NT2/D1 (cell line): ENCODE measurements around the gene ARHGAP22.

ENCODE experiments used
- DNase-seq: peaks from one replicate; pipeline ENCODE4 v3.0.0-alpha.2; 2011; ENCODE audit warnings: low read depth, low spot score
- H3K27me3 ChIP-seq: 2 replicates; pipeline ENCODE4 v1.6.0; 2011; ENCODE audit warnings: mild to moderate bottlenecking; ENCODE audit not compliant: insufficient read length, insufficient read depth
- H3K36me3 ChIP-seq: 2 replicates; pipeline ENCODE4 v1.6.1; 2011; ENCODE audit warnings: mild to moderate bottlenecking, low read length, mixed read lengths; ENCODE audit not compliant: insufficient read depth, insufficient read length
- H3K4me1 ChIP-seq: 2 replicates; pipeline ENCODE4 v1.5.1; 2011; ENCODE audit not compliant: insufficient read depth, insufficient read length
- H3K4me3 ChIP-seq: 2 replicates; pipeline ENCODE4 v1.5.1; 2011; ENCODE audit warnings: low read depth; ENCODE audit not compliant: insufficient read length
- H3K9ac ChIP-seq: 2 replicates; pipeline ENCODE4 v1.6.0; 2011; ENCODE audit warnings: low read depth; ENCODE audit not compliant: insufficient read length
- H3K9me3 ChIP-seq: 2 replicates; pipeline ENCODE4 v1.5.1; 2011; ENCODE audit warnings: mild to moderate bottlenecking, low read length; ENCODE audit not compliant: insufficient read depth
- SUZ12 ChIP-seq: IDR thresholded peaks from 2 replicates; pipeline ENCODE4 v1.6.1; 2011; ENCODE audit not compliant: insufficient read length, insufficient read depth; ENCODE audit errors: extremely low read depth
- YY1 ChIP-seq: IDR thresholded peaks from 2 replicates; pipeline ENCODE4 v1.6.1; 2011; ENCODE audit not compliant: insufficient read length, insufficient read depth
- ZNF274 ChIP-seq: IDR thresholded peaks from 2 replicates; pipeline ENCODE4 v1.6.1; 2011; ENCODE audit warnings: mild to moderate bottlenecking, low read depth, low read length

ARHGAP22 gene

GRCh38 chr10:48541144-48541795, 63.6 kb downstream of the ARHGAP22 start:
- Histone ChIP-seq H3K9me3 (no peaks in the 10 kb centered on the region), H3K27me3 (no peaks in the 10 kb centered on the region), H3K36me3 (no peaks in the 10 kb centered on the region), H3K4me3 (no peak overlapping the region), H3K9ac (no peak overlapping the region), H3K4me1 (peaks cover 19% of the 10 kb centered on the region)
- TF ChIP-seq SUZ12: no peak
- no peak for TF ChIP-seq YY1
- no peak for TF ChIP-seq ZNF274
- no peak for DNase-seq

DNA sequence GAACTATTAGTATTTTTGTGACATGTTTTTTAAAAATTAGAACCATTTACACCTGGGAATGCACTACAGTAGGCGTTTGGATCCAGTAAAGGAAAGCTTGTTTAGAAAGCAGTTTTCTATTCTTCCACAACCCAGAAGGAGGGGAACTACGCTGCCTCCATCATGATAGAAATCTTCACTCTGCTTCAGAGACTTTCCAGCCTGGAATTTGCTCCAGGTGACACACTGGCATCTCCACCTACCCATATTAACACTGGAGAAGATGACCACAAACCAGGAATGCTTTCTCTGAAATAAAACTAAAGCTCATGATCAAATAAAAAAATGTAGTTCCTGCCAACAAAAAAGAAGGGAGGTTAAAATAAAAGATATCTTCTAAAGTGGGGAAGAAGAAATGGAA, 66.3 kb downstream of the ARHGAP22 start:
- H3K36me3 ChIP-seq: no peaks in the 10 kb centered on the region
- no peak for DNase-seq
- H3K4me1 ChIP-seq: peaks cover 19% of the 10 kb centered on the region
- no peaks in the 10 kb centered on the region for H3K27me3 ChIP-seq
- no peak overlapping the region for H3K4me3 ChIP-seq
- H3K9ac ChIP-seq: no peak overlapping the region
- TF ChIP-seq YY1: no peak
- TF ChIP-seq SUZ12: no peak
- TF ChIP-seq ZNF274: no peak
- H3K9me3 ChIP-seq: no peaks in the 10 kb centered on the region

- Histone ChIP-seq H3K9me3 (no peaks in the 10 kb centered on the region), H3K27me3 (no peaks in the 10 kb centered on the region), H3K4me3 (no peak overlapping the region), H3K4me1 (peaks cover 13% of the 10 kb centered on the region), H3K36me3 (no peaks in the 10 kb centered on the region), H3K9ac (peak overlapping the region; percentile 61)
- TF ChIP-seq SUZ12: no peak
- no peak for TF ChIP-seq ZNF274
- TF ChIP-seq YY1: no peak
- no peak for DNase-seq
Observed at GRCh38 chr10:48536916-48537890, 67.7 kb downstream of the ARHGAP22 start.

DNA sequence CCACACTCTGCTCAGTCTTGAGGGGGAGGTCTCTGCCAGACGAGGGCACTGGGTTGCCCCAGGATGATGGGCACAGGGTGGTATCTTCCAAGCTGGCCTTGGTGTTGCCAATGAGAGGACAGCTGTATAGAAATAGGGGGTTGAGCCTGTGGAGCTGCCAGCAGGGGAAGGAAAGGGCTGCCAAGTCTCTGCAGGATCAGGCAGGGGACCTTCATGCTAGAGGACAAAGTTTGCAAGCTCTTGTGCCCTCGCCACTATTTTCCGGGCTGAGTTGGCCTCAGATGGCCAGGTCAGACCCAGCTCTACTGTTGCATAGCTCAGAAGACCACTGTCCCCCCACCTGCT, 68.7 kb downstream of the ARHGAP22 start:
- H3K4me3 ChIP-seq: no peak overlapping the region
- H3K36me3 ChIP-seq: no peaks in the 10 kb centered on the region
- no peak for DNase-seq
- H3K9ac ChIP-seq: no peak overlapping the region
- TF ChIP-seq YY1 (no peak), SUZ12 (no peak), ZNF274 (no peak)
- H3K9me3 ChIP-seq: no peaks in the 10 kb centered on the region
- peaks cover 13% of the 10 kb centered on the region for H3K4me1 ChIP-seq
- H3K27me3 ChIP-seq: no peaks in the 10 kb centered on the region

GRCh38 chr10:48535416-48536155, 69.3 kb downstream of the ARHGAP22 start:
- no peak overlapping the region for H3K9ac ChIP-seq
- no peaks in the 10 kb centered on the region for H3K27me3 ChIP-seq
- no peak for DNase-seq
- peaks cover 10% of the 10 kb centered on the region for H3K4me1 ChIP-seq
- no peaks in the 10 kb centered on the region for H3K9me3 ChIP-seq
- no peaks in the 10 kb centered on the region for H3K36me3 ChIP-seq
- H3K4me3 ChIP-seq: no peak overlapping the region
- TF ChIP-seq YY1 (no peak), ZNF274 (no peak), SUZ12 (no peak)

DNA sequence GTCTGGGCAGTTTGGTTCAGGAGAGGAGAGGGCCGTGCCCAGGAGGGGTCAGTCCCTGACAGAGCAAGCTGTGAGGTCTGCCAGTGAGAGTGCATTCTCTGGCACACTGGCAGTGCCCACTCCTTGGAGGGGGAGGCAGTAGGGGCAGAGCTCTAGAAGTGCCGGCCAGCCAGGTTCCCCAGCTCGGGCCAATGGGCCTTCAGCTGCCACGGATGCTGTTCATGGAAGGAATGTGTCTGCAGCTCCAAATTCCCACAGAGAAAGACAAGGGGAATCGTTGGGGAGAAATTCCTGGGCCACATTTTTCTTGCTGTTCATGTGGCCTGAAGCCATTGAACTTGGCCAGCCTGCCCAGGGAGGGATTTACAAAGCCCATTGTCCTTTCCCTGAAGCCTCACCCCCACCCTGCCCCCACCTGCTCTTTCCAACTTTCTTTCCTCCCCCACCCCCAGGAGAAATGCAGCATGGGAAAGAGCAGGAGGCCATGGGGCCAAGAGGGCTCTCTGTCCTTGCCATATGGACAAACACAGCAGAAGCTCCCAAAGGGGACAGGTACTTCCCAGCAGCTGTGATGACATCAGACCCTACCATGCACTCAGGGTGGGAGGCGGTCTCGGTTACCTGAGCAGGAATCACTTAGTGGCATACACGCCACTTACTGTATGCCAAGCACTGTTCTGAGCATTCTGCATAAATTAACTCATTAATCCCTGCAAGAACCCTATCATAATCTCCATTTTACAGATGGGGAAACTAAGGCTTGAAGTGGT, 70.7 kb downstream of the ARHGAP22 start:
- peak; percentile 83 for DNase-seq
- TF ChIP-seq YY1: no peak
- TF ChIP-seq ZNF274: no peak
- no peak for TF ChIP-seq SUZ12
- Histone ChIP-seq H3K4me1 (peaks cover 10% of the 10 kb centered on the region), H3K27me3 (no peaks in the 10 kb centered on the region), H3K36me3 (no peaks in the 10 kb centered on the region), H3K9ac (peak overlapping the region; percentile 24), H3K9me3 (no peaks in the 10 kb centered on the region), H3K4me3 (no peak overlapping the region)

GRCh38 chr10:48533540-48533939, 71.3 kb downstream of the ARHGAP22 start:
- Histone ChIP-seq H3K4me1 (peaks cover 10% of the 10 kb centered on the region), H3K4me3 (no peak overlapping the region), H3K9ac (peak overlapping the region; percentile 24), H3K27me3 (no peaks in the 10 kb centered on the region), H3K36me3 (no peaks in the 10 kb centered on the region), H3K9me3 (no peaks in the 10 kb centered on the region)
- no peak for DNase-seq
- no peak for TF ChIP-seq YY1
- TF ChIP-seq ZNF274: no peak
